Activated B cell treated with CpG ODN at 0.5 μM for 24 hours (primary cell): ENCODE measurements around the gene PDE4C. TPM values are rescaled to one million over a fixed set of nuclear protein-coding genes. Genes with fewer than 3 reads are reported as not detected.
A peak's percentile ranks its signal among the peaks of the same experiment; 100 is the strongest.

Source experiments
- ATAC-seq: fragments of 200-7000 bp; cut with Tn5 transposase; one replicate; pipeline ENCODE4 v1.10.0; 2021; ENCODE audit warnings: low read depth, mild to moderate bottlenecking, moderate library complexity
- CTCF ChIA-PET: fragments of 350-600 bp; sonication (Branson Sonifier 250); formaldehyde crosslinking; loops from one replicate; lab custom pipeline; 2021; ENCODE audit warnings: antibody characterized with exemption; lab: Charles Lee
- POLR2A ChIA-PET: fragments of 350-600 bp; sonication (Branson Sonifier 250); formaldehyde crosslinking; loops from one replicate; lab custom pipeline; 2021; ENCODE audit warnings: antibody characterized with exemption; lab: Charles Lee
- DNase-seq: peaks from one replicate; pipeline ENCODE4 v3.0.0; 2022
- H3K27ac Mint-ChIP-seq: one replicate; pipeline ENCODE4 v1.8.0; 2020; ENCODE audit warnings: mixed read lengths
- H3K27me3 Mint-ChIP-seq: one replicate; pipeline ENCODE4 v1.8.0; 2021; ENCODE audit warnings: mixed read lengths
- H3K36me3 Mint-ChIP-seq: one replicate; pipeline ENCODE4 v1.8.0; 2021; ENCODE audit warnings: low read depth, mixed read lengths
- H3K4me1 Mint-ChIP-seq: one replicate; pipeline ENCODE4 v1.8.0; 2021; ENCODE audit warnings: mixed read lengths
- H3K4me3 Mint-ChIP-seq: one replicate; pipeline ENCODE4 v1.8.0; 2020; ENCODE audit warnings: mild to moderate bottlenecking, mixed read lengths
- H3K9me3 Mint-ChIP-seq: one replicate; pipeline ENCODE4 v1.8.0; 2020; ENCODE audit warnings: mixed read lengths
- CTCF ChIP-seq: fragments of 200-600 bp; IDR thresholded peaks from one replicate; pipeline ENCODE4 v1.8.0; 2022; ENCODE audit warnings: antibody characterized with exemption, mild to moderate bottlenecking
- intact Hi-C: fragments of 100-400 bp; cut with micrococcal nuclease; formaldehyde crosslinking; loops from one replicate; pipeline ENCODE4 v1.15.1; 2024
- total RNA-seq: library from RNA; stranded (reverse); gene quantifications from 2 replicates; pipeline ENCODE4 v1.2.3, GENCODE V29; 2022

PDE4C gene
- total RNA-seq, 1 donor from 2014 or later = not detected

- no peaks in the 10 kb centered on the region for H3K9me3 Mint-ChIP-seq
- peaks cover 87% of the 10 kb centered on the region for H3K4me1 Mint-ChIP-seq
- peaks cover 53% of the 10 kb centered on the region for H3K36me3 Mint-ChIP-seq
- ChIA-PET CTCF (interaction anchor here (1.3 to 2.7 kb wide), 3 partner anchors 9 to 16 kb away, joined by 6 to 14 read pairs (median 6); partner anchors contain the start of gene MPV17L2), POLR2A (interaction anchor here (0.7 to 19.0 kb wide), 5 partner anchors 4 to 1593 kb away, joined by 4 to 437 read pairs (median 9); partner anchors contain the start of genes IFI30, JUND, MPV17L2 and PIK3R2)
- H3K27ac Mint-ChIP-seq = peak overlapping the region; percentile 69
- intact Hi-C loops = loop anchor here (10.0 kb wide), 1 partner anchor 652 kb away; a partner anchor contains a TSS
- ATAC-seq (no peak), DNase-seq (no peak)
- no peak for TF ChIP-seq CTCF
- H3K4me3 Mint-ChIP-seq = peak overlapping the region; percentile 94
- no peaks in the 10 kb centered on the region for H3K27me3 Mint-ChIP-seq
Observed at GRCh38 chr19:18176367-18177310, 49.6 kb downstream of the PDE4C start.

GRCh38 chr19:18174983-18175382 lies 51.3 kb downstream of the PDE4C start:
- Mint-ChIP-seq H3K27ac (peak overlapping the region; percentile 92), H3K4me1 (peaks cover 90% of the 10 kb centered on the region), H3K36me3 (peaks cover 53% of the 10 kb centered on the region), H3K27me3 (no peaks in the 10 kb centered on the region), H3K9me3 (no peaks in the 10 kb centered on the region), H3K4me3 (peak overlapping the region; percentile 94)
- ATAC-seq (no peak), DNase-seq (no peak)
- CTCF ChIA-PET = interaction anchor here (1.4 to 2.7 kb wide), 2 partner anchors 17 to 77 kb away, joined by 5 to 14 read pairs; no protein-coding TSS in a partner anchor
- no peak for TF ChIP-seq CTCF
- POLR2A ChIA-PET = interaction anchor here (0.6 to 11.9 kb wide), 5 partner anchors 11 to 66 kb away, joined by 3 to 437 read pairs (median 4); partner anchors contain the start of genes MPV17L2, PIK3R2 and RAB3A
- intact Hi-C loops = loop anchor here (5.0 to 10.0 kb wide), 4 partner anchors 78 to 650 kb away; partner anchors contain the start of genes ELL and MAST3

Other genes with a start within 250 kb of the PDE4C start
- 147 and 168 TPM in 2 replicates for gene ARRDC2, start 218.3 kb downstream of the PDE4C start, total RNA-seq
- gene IL12RB1, start 139.5 kb downstream of the PDE4C start, total RNA-seq = 19.9 and 20.9 TPM in 2 replicates
- 44.3 and 48.6 TPM in 2 replicates for gene MAST3, start 128.7 kb downstream of the PDE4C start, total RNA-seq
- 12.0 and 12.7 TPM in 2 replicates for gene PIK3R2, start 73.3 kb downstream of the PDE4C start, total RNA-seq
- 251 and 255 TPM in 2 replicates for gene IFI30, start 52.6 kb downstream of the PDE4C start, total RNA-seq
- gene MPV17L2, start 33.2 kb downstream of the PDE4C start, total RNA-seq = 17.3 and 17.9 TPM in 2 replicates
- gene RAB3A, start 22.4 kb downstream of the PDE4C start, total RNA-seq = 3.8 and 4.1 TPM in 2 replicates
- 15.6 and 17.8 TPM in 2 replicates for gene IQCN, start 48.0 kb upstream of the PDE4C start, total RNA-seq
- gene JUND, start 55.2 kb upstream of the PDE4C start, total RNA-seq = 206 and 225 TPM in 2 replicates
- 59.2 and 70.3 TPM in 2 replicates for gene LSM4, start 96.6 kb upstream of the PDE4C start, total RNA-seq
- gene PGPEP1, start 114.2 kb upstream of the PDE4C start, total RNA-seq = 5.6 and 6.9 TPM in 2 replicates
- not detected in 2 replicates for gene GDF15, start 159.7 kb upstream of the PDE4C start, total RNA-seq
- gene LRRC25, start 171.2 kb upstream of the PDE4C start, total RNA-seq = 0.47 and 0.88 TPM in 2 replicates
- 28.5 and 36.6 TPM in 2 replicates for gene SSBP4, start 193.0 kb upstream of the PDE4C start, total RNA-seq
- 5.1 and 6.3 TPM in 2 replicates for gene ISYNA1, start 211.7 kb upstream of the PDE4C start, total RNA-seq